HG03354 (cell line): ENCODE results near the gene INO80E.
A peak's percentile ranks its signal among the peaks of the same experiment; 100 is the strongest.

Source experiments
- ATAC-seq: cut with Tn5 transposase; IDR thresholded peaks from one replicate; pipeline ENCODE4 v1.9.1; 2021; ENCODE audit warnings: mild to moderate bottlenecking; ENCODE audit not compliant: unreplicated experiment, poor library complexity, severe bottlenecking

The INO80E gene

GRCh38 chr16:29990034-29990433, 6.0 kb upstream of the INO80E start:
- ATAC-seq, result no peak

- ATAC-seq, result no peak
Measured at GRCh38 chr16:29990883-29991570, 5.0 kb upstream of the INO80E start.

GRCh38 chr16:29991571-29991904, 4.5 kb upstream of the INO80E start:
- ATAC-seq, result no peak

GRCh38 chr16:29992344-29992967, 3.6 kb upstream of the INO80E start:
- ATAC-seq, result no peak

DNA sequence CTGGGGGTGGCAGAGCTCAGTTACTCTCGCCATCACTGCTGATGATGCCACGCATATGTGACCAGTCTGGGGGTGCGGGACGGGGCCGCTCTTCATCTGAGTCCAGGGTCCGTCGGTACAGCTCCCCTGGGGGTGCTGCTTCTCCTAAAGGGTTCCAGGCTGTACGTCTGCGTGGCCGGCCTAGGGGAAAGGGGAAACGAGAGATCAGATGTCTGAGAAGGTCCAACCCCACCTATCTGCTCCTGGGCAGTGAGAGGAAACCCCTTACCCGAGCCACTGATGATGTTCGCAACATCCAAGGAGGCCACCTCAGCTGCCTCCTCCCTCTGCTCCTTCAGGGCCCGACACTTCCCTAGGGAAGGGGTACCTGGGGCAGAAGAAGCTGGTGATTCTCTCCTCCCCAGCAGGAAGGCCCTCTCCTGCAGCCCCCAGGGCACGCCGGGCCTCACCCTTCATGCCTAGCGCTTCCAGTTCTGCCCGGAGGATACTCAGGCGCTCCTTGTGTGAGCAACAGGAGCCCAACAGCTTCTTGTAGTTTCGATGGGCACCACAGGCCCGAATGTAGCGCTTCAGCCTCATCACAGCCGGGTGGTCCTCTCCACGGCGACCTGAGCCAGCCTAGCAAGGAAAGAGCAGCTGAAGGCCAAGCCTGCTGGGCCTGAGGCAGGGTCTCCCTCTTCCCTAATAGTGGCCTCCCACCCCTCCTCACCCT, 2.7 kb upstream of the INO80E start:
- ATAC-seq, result no peak

GRCh38 chr16:29993903-29994599, 2.0 kb upstream of the INO80E start:
- no peak for ATAC-seq

GRCh38 chr16:29994600-29995323, 1.3 kb upstream of the INO80E start:
- peak; percentile 48 for ATAC-seq

GRCh38 chr16:29995324-29995910, 624 bp upstream of the INO80E start, which contains the start of gene HIRIP3:
HIRIP3 (minus strand) TSS chr16:29995617; CDS start chr16:29995605, 12 bp downstream.
- ATAC-seq, result peak; percentile 52

- ATAC-seq, result no peak
Measured at GRCh38 chr16:29996766-29997250, 767 bp downstream of the INO80E start.

DNA sequence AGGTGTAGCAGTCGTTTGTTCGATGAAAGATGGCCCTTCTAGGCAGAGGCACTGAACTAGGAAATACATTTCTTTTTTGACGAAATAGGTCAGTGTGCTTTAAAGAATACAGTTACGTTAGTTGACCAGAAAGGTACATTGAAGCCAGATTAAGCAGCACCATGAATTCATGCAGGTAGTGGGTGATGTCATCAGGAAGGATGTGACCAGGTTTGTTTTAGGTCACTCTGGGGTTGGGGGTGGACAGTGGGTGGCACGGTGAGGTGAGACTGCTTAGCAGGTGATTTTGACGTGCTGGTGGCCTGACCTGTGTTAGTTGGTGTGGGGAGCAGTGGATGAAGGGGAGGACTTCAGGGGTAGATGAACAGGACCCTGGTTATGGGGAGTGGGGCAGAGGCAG, 3.6 kb downstream of the INO80E start:
- ATAC-seq, result no peak

GRCh38 chr16:30000735-30001631, 4.9 kb downstream of the INO80E start:
- no peak for ATAC-seq

DNA sequence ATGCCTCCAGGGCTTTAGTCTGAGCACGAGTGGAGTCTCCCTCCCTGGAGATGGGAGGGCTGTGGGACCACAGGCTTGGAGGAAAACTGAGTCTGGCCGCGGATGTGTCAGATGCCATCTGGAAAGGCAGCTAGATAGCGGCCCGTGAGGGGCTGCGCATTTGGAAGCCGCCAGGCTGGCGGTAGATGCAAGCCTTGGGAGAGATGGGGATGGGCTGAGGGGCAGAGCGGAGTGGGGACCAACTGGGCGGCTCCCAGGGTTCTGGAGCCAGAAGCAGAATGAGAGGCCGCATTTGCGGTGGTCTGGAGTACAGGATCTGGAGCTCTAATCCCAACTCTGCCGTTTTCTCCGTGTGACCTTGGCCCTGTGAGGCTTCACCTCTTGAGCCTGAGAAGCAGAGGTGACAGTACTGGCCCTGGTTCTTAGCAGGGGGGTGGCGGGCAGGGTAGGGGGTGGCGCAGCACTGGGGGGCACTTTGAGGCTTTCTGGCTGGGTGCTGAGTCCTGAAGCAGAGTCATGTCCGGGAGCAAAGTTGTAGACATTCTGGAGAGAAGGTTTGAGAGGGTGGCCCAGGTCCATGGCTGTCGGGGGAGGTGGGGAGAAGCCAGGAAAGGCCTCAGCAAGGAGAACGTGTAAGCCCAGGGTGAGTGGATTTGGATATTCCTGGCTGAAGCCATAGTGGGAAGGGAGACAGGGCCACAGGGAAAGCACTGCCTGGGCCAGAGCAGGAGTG, 6.7 kb downstream of the INO80E start:
- no peak for ATAC-seq

DNA sequence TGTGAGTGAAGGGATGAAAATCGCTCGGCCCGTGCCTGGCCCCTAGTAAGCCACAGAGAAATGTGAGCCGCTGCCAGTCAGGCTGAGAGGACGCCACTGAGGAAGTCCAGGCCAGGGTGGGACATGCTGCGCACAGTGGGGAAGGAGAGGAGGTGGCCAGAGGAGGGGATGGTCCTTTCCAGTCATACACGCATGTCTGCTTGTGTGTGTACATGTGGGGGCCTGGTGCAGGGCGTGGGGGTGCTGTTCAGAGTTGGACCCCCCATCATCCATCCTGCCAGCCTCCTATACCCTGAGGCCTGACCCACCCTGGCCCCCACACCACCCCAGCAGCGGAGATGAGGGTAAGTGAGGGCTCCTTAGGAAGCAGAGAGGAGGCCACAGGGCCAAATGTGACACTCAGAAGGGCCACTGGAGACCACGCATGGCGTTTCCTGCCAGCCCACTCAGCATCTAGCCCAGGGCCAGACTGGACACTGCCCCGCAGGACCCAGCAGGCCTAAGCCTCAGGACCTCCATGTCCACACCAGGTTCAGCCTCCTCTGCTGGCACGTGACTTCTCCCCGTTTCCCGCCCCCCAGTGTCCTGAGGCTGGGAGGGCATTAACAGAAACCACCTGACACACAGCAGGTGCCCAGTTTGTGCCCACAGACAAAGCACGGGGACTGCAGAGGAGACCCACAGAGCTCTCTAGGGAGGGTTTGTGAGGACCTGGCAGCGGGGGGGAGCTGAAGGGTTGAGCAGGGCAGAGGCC, 7.8 kb downstream of the INO80E start:
- ATAC-seq, result no peak

GRCh38 chr16:30004424-30004776, 8.4 kb downstream of the INO80E start:
- no peak for ATAC-seq

- ATAC-seq, result no peak
Measured at GRCh38 chr16:30004811-30005242, 8.8 kb downstream of the INO80E start.

GRCh38 chr16:30005341-30006094, 9.5 kb downstream of the INO80E start:
- ATAC-seq, result no peak
